ENCODE results near the gene BCAS2.

The BCAS2 gene

DNA sequence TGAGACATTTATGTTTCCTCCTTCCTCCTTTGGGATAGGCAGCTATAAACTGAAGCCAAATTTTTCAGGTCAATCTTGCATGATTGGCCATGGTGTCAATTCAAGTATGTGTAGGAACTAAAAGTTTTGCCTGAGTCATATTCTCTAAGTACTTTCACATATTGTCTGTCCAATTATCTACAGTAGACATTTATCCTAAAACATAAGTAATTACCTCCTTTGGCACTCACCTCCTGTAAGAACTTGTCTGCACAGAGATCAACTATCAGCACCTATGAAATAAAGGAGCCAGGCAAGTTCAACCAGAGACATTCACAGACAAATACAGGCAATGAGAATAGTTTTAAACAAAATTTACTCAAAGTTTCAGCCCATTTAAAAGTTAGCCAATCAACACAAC, 14.2 kb upstream of the BCAS2 start:
- no peaks in the 10 kb centered on the region for H3K4me1 ChIP-seq (ENCODE audit: control insufficient read depth in 1 of 2, insufficient read depth in 1 of 2, low read depth in 1 of 2, low read length in 1 of 2)
- TF ChIP-seq, protein P1, sequence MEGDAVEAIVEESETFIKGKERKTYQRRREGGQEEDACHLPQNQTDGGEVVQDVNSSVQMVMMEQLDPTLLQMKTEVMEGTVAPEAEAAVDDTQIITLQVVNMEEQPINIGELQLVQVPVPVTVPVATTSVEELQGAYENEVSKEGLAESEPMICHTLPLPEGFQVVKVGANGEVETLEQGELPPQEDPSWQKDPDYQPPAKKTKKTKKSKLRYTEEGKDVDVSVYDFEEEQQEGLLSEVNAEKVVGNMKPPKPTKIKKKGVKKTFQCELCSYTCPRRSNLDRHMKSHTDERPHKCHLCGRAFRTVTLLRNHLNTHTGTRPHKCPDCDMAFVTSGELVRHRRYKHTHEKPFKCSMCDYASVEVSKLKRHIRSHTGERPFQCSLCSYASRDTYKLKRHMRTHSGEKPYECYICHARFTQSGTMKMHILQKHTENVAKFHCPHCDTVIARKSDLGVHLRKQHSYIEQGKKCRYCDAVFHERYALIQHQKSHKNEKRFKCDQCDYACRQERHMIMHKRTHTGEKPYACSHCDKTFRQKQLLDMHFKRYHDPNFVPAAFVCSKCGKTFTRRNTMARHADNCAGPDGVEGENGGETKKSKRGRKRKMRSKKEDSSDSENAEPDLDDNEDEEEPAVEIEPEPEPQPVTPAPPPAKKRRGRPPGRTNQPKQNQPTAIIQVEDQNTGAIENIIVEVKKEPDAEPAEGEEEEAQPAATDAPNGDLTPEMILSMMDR (IDR thresholded peaks at IDR 0.05) = no peak
- peaks cover 25% of the 10 kb centered on the region for H3K36me3 ChIP-seq
- H3K9me3 ChIP-seq = no peaks in the 10 kb centered on the region
- H3K27me3 ChIP-seq = peaks cover 5% of the 10 kb centered on the region
- H3K4me3 ChIP-seq (ENCODE audit: low read depth in 1 of 2, low read length in 1 of 2) = no peak overlapping the region
- no peak overlapping the region for H3K27ac ChIP-seq

DNA sequence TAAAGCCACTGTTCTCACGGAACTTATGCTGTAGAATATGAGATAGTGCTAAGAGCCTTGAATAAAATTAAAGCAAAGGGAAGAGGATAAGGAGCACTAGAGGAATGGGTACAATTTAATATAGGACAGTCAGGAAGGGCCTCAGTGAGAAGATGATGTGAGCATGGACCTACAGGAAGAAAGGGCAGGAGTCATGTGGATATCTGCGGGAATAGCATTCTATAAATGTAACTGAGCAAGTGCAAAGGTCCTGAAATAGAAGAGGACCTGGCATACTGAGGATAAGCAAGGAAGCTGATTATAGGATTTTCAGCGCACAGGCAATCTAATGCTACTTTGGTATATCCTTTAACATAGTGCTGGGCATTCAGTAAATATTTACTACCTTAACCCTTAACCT, 12.6 kb upstream of the BCAS2 start:
- no peak overlapping the region for H3K4me3 ChIP-seq (ENCODE audit: low read depth in 1 of 2, low read length in 1 of 2)
- peaks cover 17% of the 10 kb centered on the region for H3K36me3 ChIP-seq
- TF ChIP-seq, protein P1 (IDR thresholded peaks at IDR 0.05) = no peak
- no peaks in the 10 kb centered on the region for H3K9me3 ChIP-seq
- H3K27ac ChIP-seq = no peak overlapping the region
- H3K27me3 ChIP-seq = peaks cover 9% of the 10 kb centered on the region
- no peaks in the 10 kb centered on the region for H3K4me1 ChIP-seq (ENCODE audit: control insufficient read depth in 1 of 2, insufficient read depth in 1 of 2, low read depth in 1 of 2, low read length in 1 of 2)

DNA sequence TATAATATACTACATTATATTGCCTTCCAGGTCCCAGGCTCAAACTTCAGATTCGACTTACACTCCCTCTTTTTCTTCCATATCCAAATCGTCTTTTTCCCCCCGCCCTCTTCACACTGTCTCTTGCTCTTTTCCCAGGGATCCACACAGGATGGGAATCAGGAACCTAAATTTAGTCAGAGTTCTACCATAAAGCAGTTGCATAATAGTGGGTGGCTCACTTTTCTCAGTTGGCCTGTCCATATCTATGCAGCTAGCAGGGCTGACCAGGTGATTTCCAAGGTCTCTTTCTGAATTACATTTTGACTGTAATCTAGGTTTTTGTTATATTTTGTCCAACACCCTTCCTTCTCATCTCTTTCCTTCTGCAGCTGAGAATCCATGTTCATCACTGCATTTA, 7.7 kb upstream of the BCAS2 start:
- H3K9me3 ChIP-seq = no peaks in the 10 kb centered on the region
- peaks cover 9% of the 10 kb centered on the region for H3K36me3 ChIP-seq
- no peaks in the 10 kb centered on the region for H3K4me1 ChIP-seq (ENCODE audit: control insufficient read depth in 1 of 2, insufficient read depth in 1 of 2, low read depth in 1 of 2, low read length in 1 of 2)
- H3K4me3 ChIP-seq (ENCODE audit: low read depth in 1 of 2, low read length in 1 of 2) = no peak overlapping the region
- H3K27ac ChIP-seq = no peak overlapping the region
- peaks cover 35% of the 10 kb centered on the region for H3K27me3 ChIP-seq
- TF ChIP-seq, protein P1 (IDR thresholded peaks at IDR 0.05) = no peak

DNA sequence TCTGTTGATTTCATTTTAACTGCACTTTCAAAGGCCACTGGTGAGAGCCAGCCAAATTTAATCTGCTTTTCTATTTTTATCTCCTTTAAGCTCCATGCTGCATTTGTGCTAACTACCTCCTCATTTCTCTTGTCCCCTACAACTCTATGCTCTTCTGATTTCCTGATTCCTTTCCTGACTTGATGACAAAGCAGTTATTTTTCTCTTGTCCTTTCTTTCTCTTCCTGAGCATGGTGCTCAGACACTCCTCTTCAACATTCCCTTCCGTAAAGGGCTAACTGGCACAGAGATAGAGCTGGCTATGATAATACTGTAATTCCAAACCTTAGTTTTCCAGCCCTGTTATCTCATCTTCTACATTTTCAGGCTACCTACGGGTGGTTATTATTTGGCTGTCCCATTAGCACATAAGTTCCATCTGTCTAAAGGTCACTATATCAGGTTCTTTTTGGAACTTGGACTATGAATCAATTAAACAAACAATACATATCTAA, 6.8 kb upstream of the BCAS2 start:
- Histone ChIP-seq H3K27me3 (peaks cover 37% of the 10 kb centered on the region), H3K36me3 (peaks cover 4% of the 10 kb centered on the region), H3K27ac (no peak overlapping the region), H3K9me3 (no peaks in the 10 kb centered on the region), H3K4me3 (ENCODE audit: low read depth in 1 of 2, low read length in 1 of 2) (no peak overlapping the region), H3K4me1 (ENCODE audit: control insufficient read depth in 1 of 2, insufficient read depth in 1 of 2, low read depth in 1 of 2, low read length in 1 of 2) (no peaks in the 10 kb centered on the region)
- TF ChIP-seq, protein P1 (IDR thresholded peaks at IDR 0.05) = no peak

DNA sequence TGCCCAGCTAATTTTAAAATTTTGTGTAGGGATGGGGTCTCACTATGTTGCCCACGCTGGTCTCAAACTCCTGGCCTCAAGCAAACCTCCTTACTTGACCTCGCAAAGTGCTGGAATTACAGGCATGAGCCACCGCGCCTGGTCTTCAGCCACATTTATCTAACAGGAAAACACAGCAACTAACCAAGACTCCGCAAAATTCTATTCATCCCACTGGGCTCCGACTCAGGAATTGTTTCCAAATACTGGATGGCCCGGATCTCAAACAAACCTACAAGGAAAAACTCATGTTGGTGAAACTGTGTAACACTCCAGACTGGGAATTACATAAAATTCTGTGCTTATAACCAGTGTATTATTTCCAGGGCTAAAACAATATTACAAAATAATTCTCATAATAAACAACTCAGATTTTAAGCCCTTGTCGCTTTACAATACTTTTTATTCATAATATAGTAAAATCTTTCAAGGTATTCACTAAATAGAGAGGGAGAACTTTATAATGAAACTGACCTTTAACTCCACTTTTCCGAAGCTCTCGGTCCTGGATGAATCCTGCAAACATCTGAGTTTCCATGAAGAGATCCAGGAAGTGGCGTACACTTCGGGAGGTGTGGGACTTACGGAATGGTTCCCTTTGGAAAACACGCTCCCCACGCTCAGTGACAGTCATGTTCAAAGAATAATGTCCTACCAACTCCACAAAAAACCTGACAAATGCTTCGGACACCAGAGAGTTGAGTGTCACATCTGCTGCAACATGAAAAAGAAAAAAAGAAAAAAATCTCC, 6.0 kb upstream of the BCAS2 start:
- TF ChIP-seq, protein P1 (IDR thresholded peaks at IDR 0.05) = no peak
- no peak overlapping the region for H3K4me3 ChIP-seq (ENCODE audit: low read depth in 1 of 2, low read length in 1 of 2)
- H3K27me3 ChIP-seq = peaks cover 37% of the 10 kb centered on the region
- no peaks in the 10 kb centered on the region for H3K9me3 ChIP-seq
- no peaks in the 10 kb centered on the region for H3K4me1 ChIP-seq (ENCODE audit: control insufficient read depth in 1 of 2, insufficient read depth in 1 of 2, low read depth in 1 of 2, low read length in 1 of 2)
- no peaks in the 10 kb centered on the region for H3K36me3 ChIP-seq
- H3K27ac ChIP-seq = no peak overlapping the region

All from neutrophil (primary cell).